ENCODE data around the gene SAMD8.

- TF ChIP-seq CTCF (IDR thresholded peaks at IDR 0.05) (no peak), POLR2A (IDR thresholded peaks at IDR 0.05) (no peak)
Measured at GRCh38 chr10:75068523-75068922, 42.9 kb upstream of the SAMD8 start.

Data from vagina (tissue), 2 donors.